H1 (cell line): ENCODE data around the gene ST6GALNAC2. TPM values are rescaled to one million over a fixed set of nuclear protein-coding genes. Genes with fewer than 3 reads are reported as not detected.

Experiments
- CTCF ChIA-PET: fragments of 300-600 bp; sonication (Branson Sonifier 250); formaldehyde crosslinking; loops from one replicate; lab custom pipeline; 2021; ENCODE audit not compliant: partially characterized antibody; lab: Charles Lee
- POLR2A ChIA-PET: fragments of 300-600 bp; sonication (Branson Sonifier 250); formaldehyde crosslinking; loops from one replicate; lab custom pipeline; 2021; ENCODE audit warnings: inconsistent platforms; ENCODE audit not compliant: partially characterized antibody; lab: Charles Lee
- DNase-seq, 2 experiments: peaks; one replicate each; pipeline versions ENCODE4 v3.0.0 to v3.0.0-alpha.2; 2010 to 2022; ENCODE audit warnings: low spot score in 2 of 2, low read depth in 1 of 2, mixed read lengths in 1 of 2
- FAIRE-seq: peaks from 2 replicates; lab custom pipeline; 2011; peaks lifted over from hg19 to GRCh38; lab: Jason Lieb, UNC
- H2AFZ ChIP-seq: 2 replicates; pipeline ENCODE4 v1.8.1; 2012; ENCODE audit warnings: low read length, inconsistent platforms
- H2AK5ac ChIP-seq: 2 replicates; pipeline ENCODE4 v1.6.1; 2013; ENCODE audit warnings: low read depth, low read length
- H2BK120ac ChIP-seq: replicated peaks from 2 replicates; pipeline ENCODE3; 2013; ENCODE audit warnings: low read depth, low read length, inconsistent platforms
- H2BK12ac ChIP-seq: 2 replicates; pipeline ENCODE4 v1.6.1; 2013; ENCODE audit warnings: low read depth, low read length
- H2BK15ac ChIP-seq: 2 replicates; pipeline ENCODE4 v1.6.1; 2013; ENCODE audit warnings: low read length
- H2BK20ac ChIP-seq: 2 replicates; pipeline ENCODE4 v1.6.1; 2013; ENCODE audit warnings: low read length
- H2BK5ac ChIP-seq: 2 replicates; pipeline ENCODE4 v1.6.1; 2013; ENCODE audit warnings: low read depth, low read length
- H3K14ac ChIP-seq: 2 replicates; pipeline ENCODE4 v1.6.1; 2013; ENCODE audit warnings: inconsistent platforms; ENCODE audit not compliant: insufficient read length
- H3K18ac ChIP-seq: 2 replicates; pipeline ENCODE4 v1.6.1; 2013; ENCODE audit warnings: low read length; ENCODE audit errors: extremely low read depth
- H3K23ac ChIP-seq: 2 replicates; pipeline ENCODE4 v1.6.1; 2013; ENCODE audit warnings: inconsistent platforms; ENCODE audit not compliant: insufficient read length
- H3K23me2 ChIP-seq: 2 replicates; pipeline ENCODE4 v1.6.1; 2013; ENCODE audit warnings: low read depth, low read length
- H3K27ac ChIP-seq: 2 replicates; pipeline ENCODE4 v1.6.1; 2011; ENCODE audit warnings: low read depth, low read length, inconsistent platforms
- H3K27me3 ChIP-seq, 4 experiments: replicated peaks in 1 of 4; 1 replicate in 1 of 4; 2 replicates in 3 of 4; pipeline versions ENCODE4 v1.6.1 to v1.8.1; 2011 to 2013; ENCODE audit warnings: low read length in 3 of 4, mild to moderate bottlenecking in 3 of 4, inconsistent platforms in 2 of 4, mixed read lengths in 2 of 4, moderate library complexity in 1 of 4; ENCODE audit not compliant: control insufficient read depth in 3 of 4, insufficient read depth in 3 of 4; ENCODE audit errors: extremely low read depth in 1 of 4
- H3K36me3 ChIP-seq, 4 experiments: 2 replicates each; pipeline versions ENCODE4 v1.6.1 to v1.8.1; 2011 to 2013; ENCODE audit warnings: mild to moderate bottlenecking in 4 of 4, low read length in 3 of 4, moderate library complexity in 2 of 4, control low read depth in 1 of 4, inconsistent platforms in 1 of 4; ENCODE audit not compliant: insufficient read depth in 4 of 4, control insufficient read depth in 2 of 4
- H3K4ac ChIP-seq: replicated peaks from 2 replicates; pipeline ENCODE3; 2013; ENCODE audit warnings: low read length, low read depth, mixed read lengths, inconsistent platforms; ENCODE audit not compliant: insufficient read length
- H3K4me1 ChIP-seq, 4 experiments: replicated peaks in 1 of 4; 1 replicate in 1 of 4; 2 replicates in 3 of 4; pipeline versions ENCODE4 v1.6.1 to v1.8.1; 2011 to 2013; ENCODE audit warnings: low read length in 3 of 4, inconsistent platforms in 2 of 4, mixed read lengths in 1 of 4; ENCODE audit not compliant: insufficient read depth in 4 of 4, control insufficient read depth in 3 of 4
- H3K4me2 ChIP-seq, 2 experiments: 2 replicates each; pipeline versions ENCODE4 v1.6.1 to v1.8.1; 2011 to 2013; ENCODE audit warnings: low read depth in 2 of 2, low read length in 2 of 2, control low read depth in 1 of 2, inconsistent platforms in 1 of 2, mild to moderate bottlenecking in 1 of 2; ENCODE audit not compliant: insufficient read depth in 1 of 2
- H3K4me3 ChIP-seq, 4 experiments: fragments of 200-600, 300-600 bp in 1 of 4; sonication (generic), shearing (Covaris generic), sonication (Bioruptor Twin) in 1 of 4; 2 replicates each; pipeline versions ENCODE4 v1.5.1 to v1.8.1; 2011 to 2016; ENCODE audit warnings: low read length in 4 of 4, low read depth in 3 of 4, control low read depth in 2 of 4, inconsistent platforms in 2 of 4, mild to moderate bottlenecking in 2 of 4, mixed read lengths in 1 of 4, moderate library complexity in 1 of 4; ENCODE audit not compliant: insufficient read depth in 2 of 4; ENCODE audit errors: extremely low read depth in 1 of 4
- H3K56ac ChIP-seq: replicated peaks from 2 replicates; pipeline ENCODE3; 2013; ENCODE audit warnings: low read depth, mild to moderate bottlenecking, mixed read lengths, low read length, inconsistent platforms; ENCODE audit not compliant: insufficient read length
- H3K79me1 ChIP-seq: 2 replicates; pipeline ENCODE4 v1.6.1; 2013; ENCODE audit warnings: low read depth, low read length, control low read depth
- H3K79me2 ChIP-seq, 2 experiments: 2 replicates each; pipeline versions ENCODE4 v1.6.1 to v1.8.1; 2012 to 2013; ENCODE audit warnings: low read length in 2 of 2, mild to moderate bottlenecking in 2 of 2, inconsistent platforms in 1 of 2; ENCODE audit not compliant: insufficient read depth in 2 of 2, control insufficient read depth in 1 of 2
- H3K9ac ChIP-seq, 4 experiments: replicated peaks in 1 of 4; 1 replicate in 1 of 4; 2 replicates in 3 of 4; pipeline versions ENCODE4 v1.6.1 to v1.8.1; 2011 to 2013; ENCODE audit warnings: low read depth in 3 of 4, low read length in 3 of 4, control low read depth in 2 of 4, mild to moderate bottlenecking in 2 of 4, moderate library complexity in 2 of 4, inconsistent platforms in 1 of 4; ENCODE audit errors: extremely low read depth in 1 of 4
- H3K9me3 ChIP-seq, 2 experiments: 2 replicates each; pipeline versions ENCODE4 v1.6.1 to v1.8.1; 2012 to 2013; ENCODE audit warnings: mild to moderate bottlenecking in 2 of 2, moderate library complexity in 2 of 2, control low read depth in 1 of 2, inconsistent platforms in 1 of 2, low read depth in 1 of 2, low read length in 1 of 2, mixed read lengths in 1 of 2; ENCODE audit not compliant: insufficient read depth in 2 of 2
- H4K20me1 ChIP-seq, 2 experiments: replicated peaks in 1 of 2; 2 replicates each; pipeline versions ENCODE3 to v1.8.1; 2011 to 2013; ENCODE audit warnings: inconsistent platforms in 2 of 2, low read length in 2 of 2, mild to moderate bottlenecking in 1 of 2; ENCODE audit not compliant: insufficient read depth in 2 of 2, control insufficient read depth in 1 of 2
- H4K5ac ChIP-seq: 2 replicates; pipeline ENCODE4 v1.6.1; 2013; ENCODE audit warnings: low read length, low read depth, mixed read lengths, inconsistent platforms; ENCODE audit not compliant: insufficient read length
- H4K8ac ChIP-seq: 2 replicates; pipeline ENCODE4 v1.8.0; 2013; ENCODE audit warnings: mild to moderate bottlenecking, moderate library complexity, low read length, inconsistent platforms; ENCODE audit not compliant: insufficient read depth; ENCODE audit errors: extremely low read depth
- H4K91ac ChIP-seq: replicated peaks from 2 replicates; pipeline ENCODE3; 2013; ENCODE audit warnings: low read length, mixed read lengths, inconsistent platforms; ENCODE audit not compliant: insufficient read length
- CEBPB ChIP-seq: IDR thresholded peaks from 2 replicates; pipeline ENCODE4 v1.6.1; 2012; ENCODE audit warnings: low read depth, low read length
- SP1 ChIP-seq: IDR thresholded peaks from 2 replicates; pipeline ENCODE4 v1.6.1; 2011; ENCODE audit warnings: low read depth, low read length
- WGBS, 2 experiments: shearing (Covaris generic) in 1 of 2; methylation state at CpG; one replicate each; pipeline versions ENCODE4 v1.1.6 to v1.1.7; 2013 to 2015; ENCODE audit warnings: low lambda C conversion rate in 2 of 2, mixed read lengths in 2 of 2, inconsistent platforms in 1 of 2, low coverage in 1 of 2, missing lambda C conversion rate in 1 of 2; ENCODE audit not compliant: insufficient replicate concordance in 2 of 2, insufficient coverage in 1 of 2, insufficient read length in 1 of 2; ENCODE audit errors: extremely low coverage in 1 of 2, missing lambda C conversion rate in 1 of 2; 5-methylcytosine and 5-hydroxymethylcytosine counted together
- polyA plus RNA-seq, 7 experiments: library from polyadenylated mRNA; depleted of rRNA in 3 of 7; stranded (reverse) in 5 of 7; unstranded in 2 of 7; fragments of >200 nt in 5 of 7; fragments of 200-250 nt in 2 of 7; gene quantifications; 1 replicate in 5 of 7; 2 replicates in 1 of 7; 4 replicates in 1 of 7; pipeline versions ENCODE4 v1.2.1 to v1.2.3, GENCODE V29; 2011 to 2013; ENCODE audit warnings: missing spikeins in 2 of 7, mixed read lengths in 2 of 7
- total RNA-seq: library from RNA; stranded (reverse); fragmentation: NEBNext Ultra II Directional; extraction: Animal tissue kit (Norgen Biotek cat#: 25700); gene quantifications from 2 replicates; pipeline ENCODE4 v1.2.1, GENCODE V29; 2021

Gene ST6GALNAC2
- total and polyA plus RNA-seq, 2 of the 8 experiments (the other 6 are each of a cell fraction or from before 2014, with no cell fraction given), result 0.09 TPM; not detected in 1

GRCh38 chr17:76550712-76551615 lies 34.7 kb downstream of the ST6GALNAC2 start:
- no peak overlapping the region for H3K27ac ChIP-seq
- H2BK5ac ChIP-seq, result no peak overlapping the region; the same call in 1 of the 2 replicates
- no peak for FAIRE-seq
- no peaks in the 10 kb centered on the region for H3K79me1 ChIP-seq
- H4K5ac ChIP-seq, result no peak overlapping the region
- no peak overlapping the region for H3K56ac ChIP-seq
- no peak overlapping the region for H3K4ac ChIP-seq
- no peaks in the 10 kb centered on the region; a peak in 1 of 4 replicates for H3K79me2 ChIP-seq
- no peaks in the 10 kb centered on the region for H3K9me3 ChIP-seq
- no peak overlapping the region for H3K18ac ChIP-seq
- no peak overlapping the region for H2AFZ ChIP-seq
- peaks cover 6% of the 10 kb centered on the region; the same call in 1 of the 2 replicates for H3K23me2 ChIP-seq
- TF ChIP-seq SP1 (no peak), CEBPB (peak; percentile 75; the same call in 1 of the 2 replicates)
- no peak overlapping the region for H2BK12ac ChIP-seq
- peak overlapping the region; percentile 26 for H2BK120ac ChIP-seq
- H4K8ac ChIP-seq, result no peak overlapping the region
- no peak overlapping the region for H3K14ac ChIP-seq
- no peaks in the 10 kb centered on the region for H3K36me3 ChIP-seq
- no peaks in the 10 kb centered on the region for H3K27me3 ChIP-seq
- H3K4me1 ChIP-seq, result peaks cover 0 to 18% (median 5%) of the 10 kb centered on the region in 4 experiments; a peak in 5 of 7 replicates
- 83% methylated on average over 15 of the region's 15 CpGs; no CpG with 5 or more reads in 1 of the 2 experiments for WGBS, 2 experiments
- H3K4me2 ChIP-seq, result no peak overlapping the region
- peak overlapping the region; percentile 47 for H4K91ac ChIP-seq
- no peak for DNase-seq
- no peak overlapping the region for H2BK20ac ChIP-seq
- no peak overlapping the region for H2BK15ac ChIP-seq
- H3K4me3 ChIP-seq, result no peak overlapping the region
- H4K20me1 ChIP-seq, result peaks cover 0 to 7% of the 10 kb centered on the region in 2 experiments
- ChIA-PET POLR2A (interaction anchor here (0.8 to 1.8 kb wide), 6 partner anchors 9 to 72 kb away, joined by 3 to 6 read pairs (median 4); no protein-coding TSS in a partner anchor), CTCF (interaction anchor here (0.6 to 5.2 kb wide), 15 partner anchors 10 to 143 kb away, joined by 3 to 39 read pairs (median 4); partner anchors contain the start of gene PRCD)
- no peak overlapping the region for H2AK5ac ChIP-seq
- no peak overlapping the region for H3K9ac ChIP-seq
- no peak overlapping the region for H3K23ac ChIP-seq
